22Rv1 (cell line): Measurements from ENCODE around the gene MACC1.

ENCODE experiments used
- CTCF ChIP-seq: fragments of 450-650 bp; IDR thresholded peaks from 2 replicates; pipeline ENCODE4 v1.5.1; 2017; ENCODE audit warnings: mild to moderate bottlenecking
- ZFX ChIP-seq: fragments of 450-650 bp; IDR thresholded peaks from 2 replicates; pipeline ENCODE4 v1.6.1; 2017; ENCODE audit warnings: antibody characterized with exemption, borderline replicate concordance

- TF ChIP-seq CTCF (no peak), ZFX (no peak)
These were observed 34.1 kb downstream of the MACC1 start for GRCh38 chr7:20183086-20183485.
